Measurements from ENCODE around the gene CDK10.
"Not testable (repeated sequence)": the region's sequence is repeated elsewhere in the genome, so short reads cannot be mapped to it uniquely, and the experiment has no call there.

CDK10 gene

DNA sequence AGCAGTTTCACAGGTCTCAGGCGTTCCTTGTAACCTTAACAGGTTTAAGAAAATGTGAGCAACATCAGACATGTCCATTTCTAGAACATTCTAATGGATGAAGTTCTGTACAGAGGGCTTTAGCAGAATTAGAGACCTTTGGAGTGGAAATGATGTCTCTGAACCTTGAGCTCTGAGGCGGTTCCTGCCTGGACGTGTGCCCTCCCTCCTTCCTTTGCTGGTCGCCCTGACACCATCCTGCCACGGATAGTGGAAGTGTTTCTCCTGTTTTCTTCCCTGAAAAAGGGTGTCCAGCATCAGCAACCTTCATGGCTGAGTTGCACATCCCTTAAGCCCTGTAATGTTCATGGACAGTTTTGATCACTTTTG lies 17.7 kb upstream of the CDK10 start:
- DNase-seq, result no peak

- DNase-seq, result no peak
These were observed 16.7 kb upstream of the CDK10 start for GRCh38 chr16:89669755-89670154.

- DNase-seq, result no peak
These were observed 15.7 kb upstream of the CDK10 start for GRCh38 chr16:89670496-89671431.

GRCh38 chr16:89671565-89671964 lies 14.9 kb upstream of the CDK10 start:
- not testable (repeated sequence) for DNase-seq

DNA sequence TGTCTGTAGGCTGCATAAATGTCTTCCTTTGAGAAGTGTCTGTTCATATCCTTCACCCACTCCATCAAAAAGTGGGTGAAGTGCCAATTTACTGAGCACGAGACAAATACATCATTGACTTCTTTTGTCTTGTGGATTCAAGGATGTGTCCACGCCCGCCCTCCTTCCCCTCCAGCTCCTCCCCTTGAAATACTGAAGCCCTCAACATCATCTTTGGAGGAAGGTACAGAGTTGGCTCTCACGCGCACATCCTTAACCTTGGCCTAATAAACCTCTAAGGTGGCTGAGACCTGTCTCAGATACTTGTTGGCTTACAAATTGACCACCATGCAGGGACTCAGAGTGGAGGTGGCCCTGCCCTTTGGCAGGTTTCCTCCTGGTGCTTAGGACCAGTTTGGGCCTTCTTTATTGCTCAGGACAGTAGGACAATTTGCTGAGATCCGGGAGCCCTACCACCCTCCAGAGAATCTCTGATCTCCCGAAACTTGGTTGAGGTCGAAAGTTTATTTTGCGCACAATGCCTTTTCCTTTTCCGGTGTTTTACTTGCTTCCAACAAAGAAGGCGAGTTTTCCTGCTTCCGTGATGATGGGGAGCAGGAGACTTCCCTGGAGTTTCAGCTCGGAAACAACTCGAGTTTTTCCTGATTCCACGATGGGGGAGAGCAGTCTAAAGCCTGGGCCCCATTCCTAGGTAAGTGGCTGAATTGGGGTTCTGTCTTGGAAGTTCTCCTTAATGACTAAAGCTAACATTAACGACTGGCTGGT lies 14.1 kb upstream of the CDK10 start:
- no peak for DNase-seq

DNA sequence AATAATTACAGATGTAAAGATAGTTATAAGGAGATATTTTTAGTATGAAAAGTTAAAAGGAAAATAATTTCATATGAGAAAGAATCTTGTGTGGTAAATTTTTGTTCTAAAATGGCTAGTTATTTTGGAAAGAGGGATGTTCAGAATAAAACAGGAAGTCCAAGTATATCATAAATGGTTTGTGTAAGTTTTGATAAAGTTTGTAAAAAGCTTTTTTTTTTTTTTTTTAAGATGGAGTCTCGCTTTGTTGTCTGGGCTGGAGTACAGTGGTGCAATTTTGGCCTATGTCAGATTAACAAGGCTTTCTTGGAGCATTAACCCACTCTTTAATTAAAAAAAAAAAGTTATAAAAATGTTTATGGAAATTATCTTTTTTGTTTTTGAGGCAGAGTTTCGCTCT lies 8.2 kb upstream of the CDK10 start:
- DNase-seq, result no peak

DNA sequence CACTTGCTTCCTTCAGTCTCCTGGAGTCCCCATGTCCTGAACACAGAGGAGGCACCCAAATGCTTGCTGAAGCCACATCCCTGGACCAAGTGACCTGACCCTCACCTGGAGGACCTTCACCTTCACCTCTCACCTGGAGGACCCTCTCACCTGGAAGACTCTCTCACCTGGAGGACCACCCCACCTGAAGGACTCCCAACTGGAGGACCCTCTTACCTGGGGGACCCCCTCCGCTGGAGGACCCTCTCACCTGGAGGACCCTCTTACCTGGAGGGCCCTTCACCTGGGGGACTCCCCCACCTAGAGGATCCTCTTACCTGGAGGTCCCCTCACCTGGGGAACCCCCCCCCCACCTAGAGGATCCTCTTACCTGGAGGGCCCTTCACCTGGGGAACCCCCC lies 573 bp upstream of the CDK10 start:
- no peak for DNase-seq

GRCh38 chr16:89687092-89687940 lies 827 bp downstream of the CDK10 start:
- DNase-seq, result no peak

- no peak for DNase-seq
These were observed 1.9 kb downstream of the CDK10 start for GRCh38 chr16:89688395-89688794.

DNA sequence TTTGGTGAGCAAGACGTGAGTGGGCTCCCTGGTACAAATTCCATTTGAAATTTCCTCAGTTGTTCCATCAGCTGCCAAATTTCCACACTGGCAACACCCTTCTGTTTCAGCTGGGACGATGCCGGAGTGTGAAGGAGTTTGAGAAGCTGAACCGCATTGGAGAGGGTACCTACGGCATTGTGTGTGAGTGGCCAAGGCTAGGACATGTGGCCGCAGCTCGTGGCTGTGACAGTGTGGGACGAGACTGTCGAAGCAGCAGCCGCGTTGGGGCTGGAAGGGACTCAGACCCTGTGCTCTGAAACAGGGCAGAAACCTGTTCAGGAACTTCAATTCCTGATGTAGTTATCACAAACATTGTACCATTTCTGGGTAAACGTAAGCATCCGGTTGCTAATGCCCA lies 2.7 kb downstream of the CDK10 start:
- DNase-seq, result no peak

DNA sequence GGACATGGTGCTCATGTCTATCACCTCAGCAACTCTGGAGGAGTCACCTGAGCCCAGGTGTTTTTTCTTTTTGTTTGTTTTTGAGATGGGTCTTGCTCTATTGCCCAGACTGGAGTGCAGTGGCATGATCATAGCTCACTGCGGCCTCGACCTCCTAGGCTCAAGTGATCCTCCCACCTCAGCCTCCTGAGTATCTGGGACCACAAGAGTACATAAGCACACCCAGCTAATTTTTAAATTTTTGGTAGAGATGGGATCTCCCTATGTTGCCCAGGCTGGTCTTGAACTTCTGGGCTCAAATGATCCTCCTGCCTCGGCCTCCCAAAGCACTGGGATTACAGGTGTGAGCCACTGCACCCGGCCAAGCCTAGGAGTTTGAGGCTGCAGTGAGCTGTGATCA lies 3.1 kb downstream of the CDK10 start:
- DNase-seq, result not testable (repeated sequence)

- no peak for DNase-seq
These were observed 4.0 kb downstream of the CDK10 start for GRCh38 chr16:89690392-89690901.

DNA sequence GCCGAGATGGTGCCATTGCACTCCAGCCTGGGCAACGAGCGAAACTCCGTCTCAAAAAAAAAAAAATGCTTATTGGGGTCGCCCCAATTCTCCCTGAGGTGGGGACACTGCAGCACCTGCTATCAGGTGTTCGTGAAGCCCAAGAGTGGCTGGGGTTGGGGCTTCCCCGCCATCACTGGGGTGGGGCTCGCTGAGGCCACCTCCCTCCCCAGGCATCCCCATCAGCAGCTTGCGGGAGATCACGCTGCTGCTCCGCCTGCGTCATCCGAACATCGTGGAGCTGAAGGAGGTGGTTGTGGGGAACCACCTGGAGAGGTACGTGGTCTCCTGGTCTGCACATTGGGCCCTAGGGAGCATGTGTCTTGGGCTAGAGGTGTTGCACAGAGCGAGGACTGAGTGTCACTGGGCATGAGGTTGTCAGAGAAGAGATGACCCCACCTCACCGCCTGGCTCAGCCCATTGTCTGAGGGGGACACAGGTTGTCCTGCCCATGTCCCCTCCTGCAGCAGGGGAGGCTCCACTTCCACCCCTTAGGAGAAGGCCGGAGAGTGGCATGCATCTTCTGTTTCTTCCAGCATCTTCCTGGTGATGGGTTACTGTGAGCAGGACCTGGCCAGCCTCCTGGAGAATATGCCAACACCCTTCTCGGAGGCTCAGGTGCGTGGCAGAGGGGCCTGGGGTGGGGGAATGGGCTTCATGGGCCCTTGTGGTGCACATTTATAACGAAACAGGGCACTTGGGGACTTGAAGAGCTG lies 4.9 kb downstream of the CDK10 start:
- DNase-seq, result no peak

- DNase-seq, result no peak
These were observed 5.6 kb downstream of the CDK10 start for GRCh38 chr16:89691986-89692569.

- no peak for DNase-seq
These were observed 6.8 kb downstream of the CDK10 start for GRCh38 chr16:89693289-89693731.

DNA sequence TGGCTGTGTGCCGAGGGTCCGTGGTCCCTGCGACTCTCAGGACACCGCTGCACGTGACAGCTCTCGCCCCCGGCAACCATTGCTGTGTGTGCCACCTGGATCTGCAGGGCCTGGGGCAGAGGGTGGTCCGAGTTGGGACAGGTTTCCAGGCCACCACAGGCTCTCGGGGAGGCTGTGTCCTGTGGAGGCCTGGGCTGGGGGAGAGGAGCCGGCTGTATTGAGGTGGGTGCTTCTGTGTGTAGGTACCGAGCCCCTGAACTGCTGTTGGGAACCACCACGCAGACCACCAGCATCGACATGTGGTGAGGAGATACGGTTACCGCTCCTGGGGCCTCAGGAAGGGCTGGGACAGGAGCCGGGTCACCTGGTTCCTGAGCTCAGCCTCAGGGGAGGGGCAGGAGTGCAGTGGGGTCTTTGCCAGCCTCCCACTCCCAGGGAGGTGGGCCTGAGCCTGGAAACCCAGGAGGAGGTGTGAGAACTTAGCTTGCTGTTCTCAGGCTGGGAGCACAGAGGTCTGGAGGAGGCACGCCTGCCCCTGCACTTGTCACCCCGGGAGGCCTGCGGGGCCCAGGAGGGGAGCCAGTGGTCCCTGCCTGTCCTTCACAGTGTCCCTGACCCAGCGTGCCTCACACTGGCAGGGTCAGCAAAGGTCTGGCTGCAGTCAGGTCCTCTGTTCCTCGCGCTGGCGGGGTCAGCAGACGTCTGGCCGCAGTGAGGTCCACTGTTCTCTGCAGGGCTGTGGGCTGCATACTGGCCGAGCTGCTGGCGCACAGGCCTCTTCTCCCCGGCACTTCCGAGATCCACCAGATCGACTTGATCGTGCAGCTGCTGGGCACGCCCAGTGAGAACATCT lies 7.7 kb downstream of the CDK10 start:
- no peak for DNase-seq

DNA sequence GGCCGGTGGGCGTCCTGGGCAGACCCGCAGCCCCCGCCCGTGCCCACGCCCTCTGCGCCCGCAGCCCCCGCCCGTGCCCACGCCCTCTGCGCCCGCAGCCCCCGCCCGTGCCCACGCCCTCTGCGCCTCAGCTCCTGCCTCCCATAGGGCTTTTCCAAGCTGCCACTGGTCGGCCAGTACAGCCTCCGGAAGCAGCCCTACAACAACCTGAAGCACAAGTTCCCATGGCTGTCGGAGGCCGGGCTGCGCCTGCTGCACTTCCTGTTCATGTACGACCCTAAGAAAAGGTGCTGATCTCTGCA lies 8.2 kb downstream of the CDK10 start:
- DNase-seq, result not testable (repeated sequence)

DNA sequence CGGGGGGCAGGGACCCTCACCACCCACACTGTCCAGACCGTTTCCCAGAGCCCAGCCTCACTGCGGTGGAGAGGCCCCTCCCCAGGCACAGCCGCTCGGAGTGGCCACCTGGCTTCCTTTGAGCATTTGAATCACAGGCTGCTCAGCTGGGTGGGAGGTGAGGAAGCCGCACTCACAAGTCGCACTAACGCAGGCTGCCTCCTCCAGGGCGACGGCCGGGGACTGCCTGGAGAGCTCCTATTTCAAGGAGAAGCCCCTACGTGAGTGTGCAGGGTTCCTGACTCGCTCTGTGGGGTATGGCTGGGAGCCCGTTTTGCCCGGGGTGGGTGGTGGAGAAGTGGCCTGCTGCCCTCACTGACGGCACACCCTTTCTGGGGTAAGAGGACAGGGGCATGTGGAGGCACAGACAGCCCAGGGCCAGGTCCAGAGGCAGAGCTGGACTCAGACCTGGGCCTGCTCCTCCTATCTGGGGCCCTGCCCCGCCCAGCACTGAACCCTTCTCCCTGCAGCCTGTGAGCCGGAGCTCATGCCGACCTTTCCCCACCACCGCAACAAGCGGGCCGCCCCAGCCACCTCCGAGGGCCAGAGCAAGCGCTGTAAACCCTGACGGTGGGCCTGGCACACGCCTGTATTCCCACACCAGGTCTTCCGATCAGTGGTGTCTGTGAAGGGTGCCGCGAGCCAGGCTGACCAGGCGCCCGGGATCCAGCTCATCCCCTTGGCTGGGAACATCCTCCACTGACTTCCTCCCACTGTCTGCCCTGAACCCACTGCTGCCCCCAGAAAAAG lies 8.8 kb downstream of the CDK10 start:
- no peak for DNase-seq

GRCh38 chr16:89695875-89696669 lies 9.6 kb downstream of the CDK10 start:
- no peak for DNase-seq
